Endothelial cell of hepatic sinusoid (primary cell): ENCODE measurements around the gene ME3.

ENCODE experiments used
- in situ Hi-C: cut with HindIII; loops from 2 replicates; pipeline ENCODE4 v1.10.0; 2017; ENCODE audit warnings: low sequenced_read_pairs

Gene ME3

DNA sequence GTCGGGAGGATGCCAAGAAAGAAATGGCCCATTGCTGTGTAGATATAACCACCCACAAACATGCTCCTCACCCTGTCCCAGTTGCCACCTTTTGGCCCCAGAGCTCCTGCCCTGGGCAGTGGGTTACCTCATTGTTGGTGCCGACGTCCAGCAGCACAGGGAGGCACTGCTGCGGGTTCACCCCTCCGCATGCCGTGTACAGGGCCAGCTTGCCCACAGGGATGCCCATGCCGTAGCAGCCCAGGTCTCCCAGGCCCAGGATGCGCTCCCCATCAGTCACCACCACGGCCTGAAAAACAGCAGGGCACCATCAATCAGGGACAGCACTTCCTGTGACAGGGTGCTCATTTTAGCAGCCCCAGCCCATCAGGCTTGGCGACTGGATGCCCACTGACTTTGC lies 174.6 kb downstream of the ME3 start:
- in situ Hi-C loops, result no loop called here

DNA sequence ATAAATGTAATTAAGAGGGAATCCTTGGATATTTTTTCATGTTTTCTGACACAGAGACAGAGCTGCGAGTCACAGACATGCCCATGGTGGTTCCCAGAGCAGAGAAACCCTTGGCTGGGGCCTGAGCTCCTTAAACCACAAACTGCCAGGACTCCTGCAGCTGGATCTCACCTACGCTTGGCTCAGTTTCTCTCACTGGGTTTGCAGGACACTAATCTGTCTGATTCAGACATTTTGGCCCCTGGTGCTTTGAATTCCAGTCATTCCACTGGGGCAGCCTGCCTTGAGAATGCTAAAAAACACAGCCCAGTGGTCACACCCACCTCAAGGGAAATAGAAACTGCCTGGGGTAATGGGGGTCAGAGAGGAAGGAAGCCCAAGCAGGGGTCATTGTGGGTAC lies 175.1 kb downstream of the ME3 start:
- in situ Hi-C loops, result no loop called here

DNA sequence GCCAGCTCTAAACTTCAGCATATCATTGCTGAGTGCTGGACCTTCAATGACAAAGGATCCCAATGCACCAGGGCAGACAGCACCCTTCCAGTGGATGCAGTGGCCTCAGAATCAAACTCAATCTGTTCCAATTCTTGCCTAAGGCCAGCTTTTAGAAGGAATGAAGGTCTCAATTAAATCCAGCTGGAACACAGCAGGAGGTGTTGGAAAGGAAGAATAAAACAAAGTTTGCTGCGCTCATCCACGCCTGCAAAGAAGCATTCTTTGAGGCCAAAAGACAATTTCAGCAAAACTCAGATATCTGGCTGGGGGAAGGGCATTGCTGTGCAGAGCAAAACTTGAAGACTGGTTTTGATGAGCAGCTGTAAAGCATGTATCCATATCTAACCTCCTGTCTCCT lies 177.1 kb downstream of the ME3 start:
- in situ Hi-C loops, result no loop called here

DNA sequence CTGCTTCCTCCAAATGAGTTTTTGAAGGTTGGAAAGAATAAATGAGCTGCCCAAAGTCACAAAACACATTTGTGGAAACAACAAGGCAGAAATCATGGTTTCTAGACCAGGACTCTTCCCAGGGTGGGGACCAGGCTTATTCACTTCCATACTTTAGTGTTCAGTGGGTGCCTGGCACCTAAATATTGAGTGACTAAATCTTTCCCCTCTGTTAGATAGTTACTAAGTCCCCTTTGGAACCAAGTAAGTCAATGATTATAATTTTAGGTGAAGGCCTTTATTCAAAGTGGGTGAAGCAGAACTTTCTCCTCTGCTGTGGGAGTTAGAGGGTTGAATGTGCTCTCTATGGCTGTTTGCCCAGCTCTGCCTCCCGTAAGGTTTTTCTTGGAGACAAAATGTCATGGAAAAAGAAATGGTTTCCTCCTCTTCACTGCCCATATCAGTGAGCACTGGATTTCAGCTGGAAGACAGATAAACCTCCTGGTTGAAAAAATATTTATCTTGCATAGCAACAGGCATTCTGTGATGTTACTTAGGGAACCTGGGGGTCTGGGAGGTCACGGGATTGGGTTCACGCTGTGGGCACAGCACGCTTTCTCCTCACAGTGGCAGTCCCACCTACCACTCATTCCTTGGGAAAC lies 179.9 kb downstream of the ME3 start:
- in situ Hi-C loops, result loop anchor here (5.0 kb wide), 1 partner anchor 70 kb away; no protein-coding TSS in a partner anchor

DNA sequence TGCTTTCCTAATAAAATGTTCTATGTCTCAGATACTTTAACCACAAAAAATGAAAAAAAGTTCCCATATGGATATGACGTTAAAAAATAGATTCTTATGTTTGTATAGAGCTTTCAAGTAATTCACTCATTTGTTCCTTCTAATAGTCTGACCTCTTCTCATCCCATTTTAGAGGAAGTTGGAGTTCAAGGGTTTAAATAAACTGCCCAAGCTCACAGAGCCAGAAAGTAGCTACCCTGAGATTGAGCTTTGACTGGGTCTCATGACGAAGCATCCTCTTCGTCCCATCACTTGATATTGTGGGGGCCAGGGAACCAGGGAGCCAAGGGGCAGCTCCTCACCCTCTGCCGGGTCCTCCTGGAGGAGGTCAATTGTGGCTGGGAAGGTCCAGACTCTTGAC lies 181.4 kb downstream of the ME3 start:
- in situ Hi-C loops, result loop anchor here (5.0 kb wide), 1 partner anchor 71 kb away; no protein-coding TSS in a partner anchor

DNA sequence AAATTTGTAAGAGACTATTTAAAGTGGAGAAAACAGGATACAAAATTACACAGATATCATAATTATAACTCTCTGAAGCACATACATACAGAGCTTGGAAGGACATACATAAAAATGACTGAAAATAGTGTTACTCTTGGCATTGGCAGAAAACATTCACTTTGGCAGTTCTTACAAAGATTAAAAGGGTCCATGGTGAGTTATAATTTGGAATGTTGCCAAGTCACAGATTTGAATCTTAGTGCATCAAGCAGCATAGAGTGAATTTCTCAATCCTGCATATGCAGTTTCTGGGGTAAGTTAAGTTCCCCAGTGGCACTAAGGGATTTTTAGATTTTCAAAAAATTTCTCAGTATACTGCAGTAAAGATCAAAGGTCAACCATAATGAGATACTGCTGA lies 181.8 kb downstream of the ME3 start:
- in situ Hi-C loops, result loop anchor here (5.0 kb wide), 1 partner anchor 72 kb away; no protein-coding TSS in a partner anchor

DNA sequence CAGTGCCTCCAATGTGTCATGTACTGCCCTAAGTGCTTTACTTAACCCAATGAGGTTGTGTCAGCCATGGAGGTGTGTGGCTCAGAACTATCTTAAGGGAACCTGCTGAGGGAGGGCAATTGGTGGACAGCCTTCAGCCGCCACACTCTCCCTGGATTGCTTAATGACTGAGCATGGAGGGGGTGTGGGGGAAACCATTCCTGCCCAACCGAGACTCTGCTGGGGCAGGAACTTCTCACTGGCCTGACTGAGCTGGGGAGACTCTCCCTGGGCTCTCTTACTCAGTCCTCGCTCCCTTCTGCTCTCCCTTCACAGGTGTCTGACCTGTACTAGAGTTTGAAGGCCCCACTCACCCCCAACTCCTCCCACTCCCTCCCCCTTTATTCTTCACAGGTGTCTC lies 183.0 kb downstream of the ME3 start:
- in situ Hi-C loops, result no loop called here

DNA sequence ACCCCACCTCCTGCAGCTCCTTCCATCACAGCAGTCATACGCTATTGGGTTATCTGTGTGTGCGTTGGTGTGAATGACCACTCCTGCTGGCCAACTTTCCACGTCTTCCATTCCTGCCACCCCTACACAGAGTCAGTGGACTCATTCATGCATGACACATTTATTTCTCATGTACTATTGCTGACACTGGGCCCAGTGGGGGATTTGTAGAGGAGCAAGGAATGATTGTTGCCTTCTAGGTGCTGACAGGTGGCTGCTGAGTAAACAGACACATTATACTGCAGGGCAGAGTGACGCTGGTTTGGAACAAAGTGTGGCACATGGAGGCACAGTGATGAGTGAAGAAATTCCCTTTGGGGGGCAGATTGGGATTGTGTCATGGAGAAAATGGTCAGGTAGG lies 183.9 kb downstream of the ME3 start:
- in situ Hi-C loops, result no loop called here

DNA sequence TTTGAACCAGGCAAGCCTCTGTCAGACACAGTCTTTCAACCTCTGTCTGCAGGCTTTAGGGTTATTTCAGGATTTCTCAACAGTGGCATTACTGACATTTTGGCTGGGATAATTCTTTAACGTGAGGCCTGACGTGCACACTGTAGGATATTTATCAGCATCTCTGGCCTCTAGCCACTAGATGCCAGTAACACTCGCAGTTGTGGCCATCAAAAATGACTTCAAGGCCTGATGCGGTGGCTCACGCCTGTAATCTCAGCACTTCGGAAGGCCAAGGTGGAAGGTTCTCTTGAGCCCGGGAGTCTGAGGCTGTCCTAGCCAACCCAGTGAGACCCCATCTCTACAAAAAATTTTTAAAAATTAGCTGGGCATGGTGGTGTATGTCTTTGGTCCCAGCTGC lies 184.7 kb downstream of the ME3 start:
- in situ Hi-C loops, result no loop called here

DNA sequence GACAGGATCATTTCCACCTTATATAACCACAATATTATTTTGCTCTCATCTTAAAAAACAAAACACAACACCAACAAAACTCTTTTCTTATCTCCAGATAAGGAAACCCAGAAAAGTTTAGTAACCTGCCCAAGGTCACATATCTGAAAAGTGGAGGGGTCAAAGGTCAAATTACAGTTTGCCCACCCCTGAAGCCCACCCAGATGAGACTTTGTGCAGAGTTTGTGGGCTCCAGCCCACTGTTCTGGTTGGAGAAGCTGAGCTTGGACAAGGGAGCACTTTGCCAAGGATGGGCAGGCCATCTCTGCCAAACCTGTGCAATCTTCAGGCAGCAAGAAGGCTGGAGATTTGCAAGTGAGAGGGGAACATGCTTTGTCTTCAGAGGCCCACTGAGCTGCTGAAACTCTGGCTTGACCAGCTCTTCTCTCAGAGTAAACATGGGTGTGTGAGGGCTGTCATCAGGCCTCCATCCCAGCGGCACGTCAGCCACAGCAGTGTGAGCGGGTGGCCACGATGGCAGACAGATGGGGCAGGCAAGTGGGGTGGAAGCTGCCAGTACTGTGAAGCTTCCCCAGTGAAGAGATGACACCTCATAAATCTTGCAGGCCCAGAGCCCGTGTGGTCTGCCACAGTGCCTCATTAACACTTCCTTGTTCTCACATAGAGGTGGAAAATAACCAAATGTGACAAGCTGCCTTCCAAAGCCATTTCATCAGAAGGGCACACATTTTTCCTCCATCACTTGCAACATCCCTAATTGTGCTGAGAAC lies 186.0 kb downstream of the ME3 start:
- in situ Hi-C loops, result no loop called here

DNA sequence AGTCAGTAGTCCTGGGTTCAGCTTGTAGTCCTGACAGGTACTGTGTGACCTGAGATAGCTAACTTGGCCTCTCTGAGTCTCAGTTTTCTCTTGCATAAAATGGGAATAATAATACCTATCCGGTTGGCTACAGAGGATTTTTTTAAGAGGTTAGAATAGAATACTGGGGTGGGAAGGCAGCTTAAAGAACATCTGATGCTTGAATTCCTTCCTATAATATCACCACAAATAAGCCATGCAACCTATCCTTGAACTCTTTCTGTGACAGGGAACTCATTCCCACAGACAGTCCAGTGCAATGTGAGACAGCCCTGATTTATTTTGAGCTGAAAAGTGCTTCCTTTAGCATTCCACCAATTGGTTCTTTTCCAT lies 187.6 kb downstream of the ME3 start:
- in situ Hi-C loops, result no loop called here

DNA sequence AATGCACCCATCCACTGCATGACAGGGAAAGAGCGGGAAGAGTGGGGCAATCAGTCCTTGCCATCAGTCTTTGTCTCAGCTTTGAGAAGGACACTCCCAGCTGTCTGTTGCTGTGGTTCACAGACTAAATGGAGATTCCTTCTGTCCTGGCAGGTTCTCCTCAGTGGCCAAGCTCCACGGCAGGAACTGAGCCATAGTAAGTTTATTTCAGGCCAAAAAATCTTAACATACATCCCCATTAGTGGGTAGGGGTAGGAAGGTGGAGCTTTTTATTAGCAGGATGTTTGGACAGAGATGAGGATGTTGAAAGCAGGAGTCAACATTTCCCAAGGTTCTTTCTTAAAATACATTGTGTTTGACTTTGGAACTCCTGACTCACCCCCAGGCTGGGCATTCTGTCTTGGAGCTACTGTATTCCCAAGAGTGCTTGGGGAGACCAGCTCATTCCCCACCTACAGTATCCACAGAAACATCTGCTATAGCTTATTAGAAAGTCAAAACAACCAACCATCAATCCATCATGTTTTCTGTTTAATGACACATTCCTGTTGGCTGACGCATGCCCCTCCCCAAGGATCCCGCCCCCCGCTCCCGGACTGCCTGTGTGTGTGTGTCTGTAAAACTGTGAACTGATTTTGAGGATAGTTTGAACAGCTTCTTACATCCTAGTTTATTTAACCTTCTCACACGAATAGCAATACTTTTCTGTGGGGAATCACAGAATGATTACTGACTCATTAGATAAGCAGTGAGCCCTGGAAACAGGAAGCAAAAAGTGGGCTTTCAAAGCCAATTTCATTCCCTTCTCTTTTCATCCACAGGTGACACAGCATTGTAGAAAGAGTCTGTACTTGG lies 188.2 kb downstream of the ME3 start:
- in situ Hi-C loops, result no loop called here

DNA sequence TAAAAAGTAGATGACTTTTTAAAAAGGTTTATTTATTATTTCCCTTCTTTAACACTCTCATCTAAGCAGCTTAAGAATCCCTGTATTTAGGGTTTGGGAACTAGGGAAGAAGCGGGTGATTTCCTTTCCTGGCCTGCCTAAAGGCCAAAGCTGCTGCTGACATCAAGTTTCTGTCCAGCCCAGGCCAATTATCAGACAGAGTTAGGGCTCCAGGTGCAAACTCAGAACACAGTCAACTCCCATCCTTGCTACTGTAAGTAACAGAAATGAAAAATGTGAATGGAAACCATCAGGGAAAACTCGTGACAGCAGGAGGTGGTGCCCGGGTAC lies 188.8 kb downstream of the ME3 start:
- in situ Hi-C loops, result no loop called here

DNA sequence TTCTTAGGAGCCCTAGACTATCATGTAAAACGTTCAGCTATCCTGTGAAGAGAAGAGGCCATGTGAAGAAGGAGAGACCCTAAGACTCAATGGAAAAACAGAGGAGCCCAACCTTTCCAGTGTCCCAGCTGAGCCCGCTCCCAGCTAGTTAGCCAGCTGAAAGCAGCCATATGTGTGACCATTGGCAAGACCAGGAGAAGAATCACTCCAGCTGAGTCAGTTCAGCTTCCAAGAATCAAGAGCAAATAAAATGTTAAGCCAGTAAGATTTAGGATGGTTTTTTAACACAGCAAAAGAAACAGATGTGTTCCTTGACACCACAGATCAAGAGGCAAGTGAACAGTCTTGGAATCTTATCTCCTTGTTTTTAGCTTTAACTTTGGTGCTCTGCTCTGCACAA lies 189.7 kb downstream of the ME3 start:
- in situ Hi-C loops, result no loop called here

DNA sequence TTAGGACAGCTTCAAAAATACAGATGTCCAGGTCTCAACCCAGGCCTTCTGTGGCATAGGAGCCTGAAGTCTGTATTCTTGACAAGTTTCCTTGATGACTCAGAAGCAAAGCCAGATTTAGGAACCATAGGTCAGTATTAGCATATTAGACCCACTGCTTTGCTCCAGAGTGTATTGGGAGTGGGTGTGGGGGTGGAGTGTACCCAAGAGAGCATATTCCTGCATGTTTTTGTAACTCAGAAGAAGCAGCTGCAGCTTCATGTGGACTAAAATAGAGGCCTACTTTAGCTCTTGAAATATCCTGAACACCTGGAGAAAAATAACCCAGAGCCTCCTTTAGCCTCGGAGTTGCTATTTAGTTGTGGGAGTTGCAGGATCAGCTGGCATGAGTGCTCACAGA lies 191.0 kb downstream of the ME3 start:
- in situ Hi-C loops, result no loop called here

DNA sequence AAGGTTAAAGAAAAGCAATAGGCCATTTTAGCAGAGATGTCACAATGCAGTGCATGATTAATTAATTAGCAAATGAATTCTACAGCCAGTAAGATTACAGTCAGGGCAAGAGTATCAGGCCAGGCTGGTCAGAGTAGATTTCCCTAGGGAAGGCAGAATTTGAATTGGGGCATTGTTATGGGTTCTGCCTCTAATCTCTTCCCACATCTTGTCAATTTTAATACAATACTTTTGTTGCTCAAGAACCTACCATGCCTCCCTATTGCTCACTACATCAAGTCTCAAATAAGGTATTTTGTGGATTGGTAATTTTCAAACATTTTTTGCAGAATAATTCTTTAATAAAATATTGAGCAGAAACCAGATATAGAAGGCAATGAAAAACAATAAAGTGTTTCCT lies 194.1 kb downstream of the ME3 start:
- in situ Hi-C loops, result loop anchor here (10.0 kb wide), 1 partner anchor 326 kb away; the partner anchor contains the start of gene PRSS23

DNA sequence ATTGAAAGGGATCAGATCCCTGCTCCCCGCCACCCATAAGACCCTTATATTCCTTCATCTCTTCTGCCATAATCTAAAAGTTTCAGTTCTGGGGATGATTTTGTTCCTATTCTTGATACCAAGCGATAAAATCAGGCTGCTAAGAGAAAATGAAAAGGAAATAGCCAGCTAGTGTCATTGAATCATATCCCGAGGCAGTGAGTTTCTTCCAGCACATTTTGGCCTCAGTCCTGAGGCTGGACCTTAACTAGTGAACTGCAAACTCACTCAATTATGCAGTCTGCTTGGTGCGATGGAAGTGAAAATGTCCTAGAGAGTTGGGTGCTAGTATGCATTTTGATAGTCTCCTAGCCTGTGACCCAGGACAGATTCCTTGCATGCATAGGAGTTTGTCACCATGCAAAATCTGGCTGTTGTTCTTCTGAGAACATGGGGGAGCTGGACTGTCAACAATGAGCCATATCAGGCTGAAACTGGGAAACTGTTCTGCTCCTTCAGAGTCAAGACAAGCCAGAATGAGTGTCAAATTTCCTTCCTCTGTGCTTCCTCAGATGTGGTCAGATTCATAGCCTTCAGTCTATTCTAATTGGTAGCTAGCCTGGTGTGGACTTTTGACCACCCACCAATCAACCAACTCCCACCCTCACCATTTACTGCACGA lies 194.8 kb downstream of the ME3 start:
- in situ Hi-C loops, result loop anchor here (10.0 kb wide), 1 partner anchor 327 kb away; the partner anchor contains the start of gene PRSS23

DNA sequence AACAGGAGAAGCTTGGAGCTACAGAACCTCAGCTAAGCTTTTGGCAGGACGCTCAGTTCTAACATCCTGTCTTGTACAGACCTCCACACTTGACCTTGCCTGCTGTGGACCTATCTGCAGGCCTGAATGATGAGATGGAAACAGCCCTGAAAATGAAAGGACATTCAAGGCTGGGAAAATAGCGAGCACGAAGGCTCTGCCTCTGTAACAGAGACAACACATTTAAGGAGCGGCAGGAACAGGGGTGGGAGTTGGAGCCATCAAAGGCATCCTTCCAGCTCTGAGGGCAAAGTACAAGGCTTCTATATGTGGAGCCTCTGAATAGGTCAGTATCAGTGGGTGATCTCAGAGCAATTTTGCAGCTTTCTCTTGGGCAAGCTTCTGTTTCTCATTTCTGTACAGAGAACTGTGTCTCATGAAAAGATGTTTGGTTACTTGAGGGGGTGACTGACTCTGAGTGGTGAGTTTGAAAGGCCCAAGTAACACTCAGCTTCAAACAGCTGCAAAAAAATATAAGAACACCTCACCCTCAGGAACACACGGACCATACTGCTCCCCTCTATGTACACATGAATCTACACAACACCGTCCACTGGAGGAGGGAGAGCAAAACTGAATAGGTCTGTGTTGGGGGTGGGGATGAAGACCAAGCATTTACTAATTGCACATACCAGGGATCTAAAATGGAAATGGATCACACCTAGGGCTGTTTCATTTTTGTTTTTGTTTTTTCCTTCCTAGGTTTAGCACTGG lies 196.1 kb downstream of the ME3 start:
- in situ Hi-C loops, result loop anchor here (10.0 kb wide), 1 partner anchor 329 kb away; the partner anchor contains the start of gene PRSS23

DNA sequence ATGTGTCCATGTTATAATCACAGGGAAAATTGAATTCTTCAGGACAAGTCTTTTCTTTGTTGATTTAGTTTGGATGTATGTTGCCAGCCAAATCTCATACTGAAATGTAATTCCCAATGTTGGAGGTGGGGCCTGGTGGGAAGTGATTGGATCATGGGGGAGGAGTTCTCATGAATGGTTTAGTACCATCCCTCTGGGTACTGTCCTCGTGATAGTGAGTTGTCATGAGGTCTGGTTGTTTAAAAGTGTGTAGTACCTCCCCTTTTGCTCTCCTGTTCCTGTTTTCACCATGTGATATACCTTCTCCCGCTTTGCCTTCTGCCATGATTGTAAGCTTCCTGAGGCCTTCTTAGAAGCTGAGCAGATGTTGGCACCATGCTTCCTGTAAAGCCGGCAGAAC lies 197.4 kb downstream of the ME3 start:
- in situ Hi-C loops, result loop anchor here (10.0 kb wide), 1 partner anchor 330 kb away; the partner anchor contains the start of gene PRSS23
